ENCODE data around the gene G6PC1.

GRCh38 chr17:42908872-42909700 is 8.5 kb downstream of the G6PC1 start:
- TF ChIP-seq CTCF (IDR thresholded peaks at IDR 0.05; ENCODE audit: poor library complexity, severe bottlenecking) (no peak), RAD21 (conservative IDR thresholded peaks at IDR 0.05) (no peak), MXI1 (conservative IDR thresholded peaks at IDR 0.05; ENCODE audit: poor library complexity, severe bottlenecking) (no peak), EP300 (conservative IDR thresholded peaks at IDR 0.05; ENCODE audit: poor library complexity, severe bottlenecking) (no peak), REST (IDR thresholded peaks at IDR 0.05; ENCODE audit: borderline replicate concordance) (no peak)
